ENCODE data around the gene AQP6.

DNA sequence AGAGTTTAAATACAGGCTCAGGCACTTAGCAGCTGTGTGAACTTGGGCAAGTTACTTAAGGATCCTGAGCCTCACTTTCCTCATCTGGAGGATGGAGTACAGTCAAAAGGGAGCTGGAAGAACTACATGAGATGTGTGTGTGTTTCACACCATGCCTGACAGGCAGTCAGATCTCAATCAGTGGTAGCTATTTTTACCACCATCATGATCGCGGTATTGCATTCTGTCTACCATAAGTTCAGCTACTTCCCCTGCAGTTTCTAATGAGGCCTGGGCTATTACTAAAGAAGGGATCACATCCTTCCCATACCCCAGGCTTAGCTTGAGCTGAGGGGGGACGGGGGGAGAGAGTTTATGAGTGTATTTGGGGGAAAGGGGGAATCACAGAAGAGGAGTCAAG, 7.0 kb downstream of the AQP6 start:
- TF ChIP-seq CTCF (IDR thresholded peaks at IDR 0.05; ENCODE audit: borderline replicate concordance, extremely low read depth, low read length, poor library complexity, severe bottlenecking) (no peak), EZH2 (IDR thresholded peaks at IDR 0.05; ENCODE audit: borderline replicate concordance, low read depth, low read length, severe bottlenecking) (no peak)
